K562 (cell line): ENCODE results near the gene STAMBPL1. TPM values are rescaled to one million over a fixed set of nuclear protein-coding genes. Genes with fewer than 3 reads are reported as not detected.
A peak's percentile ranks its signal among the peaks of the same experiment; 100 is the strongest.

Experiments used
- ATAC-seq: fragments of 200-7000 bp; cut with Tn5 transposase; 3 replicates; pipeline ENCODE4 v1.9.1; 2020; ENCODE audit warnings: moderate library complexity
- BruUV-seq: library from RNA; stranded (reverse); fragments of 400-500 nt; replicated peaks from 2 replicates; lab custom pipeline; 2021; lab: Mats Ljungman, UMichigan
- CTCF ChIA-PET: fragments of 300-600 bp; formaldehyde crosslinking; extraction: SDS; loops from one replicate; lab custom pipeline; 2021; ENCODE audit warnings: low intra/inter-chr PET ratio; lab: Yijun Ruan, JAX
- POLR2A ChIA-PET: fragments of 300-600, 350-650 bp; sonication (Branson Sonifier 250); formaldehyde crosslinking; extraction: SDS; loops from one replicate; lab custom pipeline; 2021; ENCODE audit warnings: antibody characterized with exemption, inconsistent platforms; lab: Yijun Ruan, JAX
- DNase-seq, 4 experiments: peaks; one replicate each; pipeline versions ENCODE4 v3.0.0 to v3.0.0-alpha.2; 2011 to 2018; ENCODE audit warnings: low spot score in 3 of 4, mixed read lengths in 3 of 4; ENCODE audit errors: extremely low read depth in 1 of 4
- FAIRE-seq: peaks from 2 replicates; lab custom pipeline; 2011; peaks lifted over from hg19 to GRCh38; lab: Jason Lieb, UNC
- H2AFZ ChIP-seq: 2 replicates; pipeline ENCODE4 v1.6.0; 2011; ENCODE audit warnings: low read depth, low read length, control low read depth, inconsistent platforms
- H3K27ac ChIP-seq: fragments of 200-600 bp; 3 replicates; pipeline ENCODE4 v1.8.0; 2011; ENCODE audit warnings: low read depth, mild to moderate bottlenecking, control low read depth, inconsistent platforms, low read length, moderate library complexity, mixed read lengths; ENCODE audit errors: extremely low read depth
- H3K27me3 ChIP-seq, 2 experiments: fragments of 300-600 bp in 1 of 2; 2 replicates in 1 of 2; 3 replicates in 1 of 2; pipeline versions ENCODE4 v1.6.0 to v1.8.0; 2011; ENCODE audit warnings: inconsistent platforms in 2 of 2, low read length in 2 of 2, mild to moderate bottlenecking in 1 of 2, mixed read lengths in 1 of 2, moderate library complexity in 1 of 2; ENCODE audit not compliant: control insufficient read depth in 2 of 2, insufficient read depth in 2 of 2
- H3K36me3 ChIP-seq: fragments of 300-600 bp; 3 replicates; pipeline ENCODE4 v1.8.0; 2011; ENCODE audit warnings: mild to moderate bottlenecking, low read length, inconsistent platforms; ENCODE audit not compliant: control insufficient read depth, insufficient read depth
- H3K4me1 ChIP-seq, 2 experiments: fragments of 200-600 bp in 1 of 2; replicated peaks in 1 of 2; 2 replicates in 1 of 2; 3 replicates in 1 of 2; pipeline versions ENCODE4 v1.5.1 to v1.8.0; 2011; ENCODE audit warnings: inconsistent platforms in 2 of 2, low read length in 2 of 2, mild to moderate bottlenecking in 1 of 2, mixed read lengths in 1 of 2, moderate library complexity in 1 of 2; ENCODE audit not compliant: control insufficient read depth in 2 of 2, insufficient read depth in 2 of 2
- H3K4me2 ChIP-seq: 2 replicates; pipeline ENCODE4 v1.6.1; 2011; ENCODE audit warnings: low read length, control low read depth, inconsistent platforms, mixed read lengths; ENCODE audit not compliant: insufficient read depth
- H3K4me3 ChIP-seq: fragments of 200-600 bp; sonication (generic), shearing (Covaris generic); 2 replicates; pipeline ENCODE4 v1.5.1; 2016; ENCODE audit warnings: control low read depth, inconsistent platforms
- H3K79me2 ChIP-seq: fragments of 200-600 bp; 3 replicates; pipeline ENCODE4 v1.8.0; 2011; ENCODE audit warnings: low read length, inconsistent platforms; ENCODE audit not compliant: control insufficient read depth, insufficient read depth
- H3K9ac ChIP-seq, 2 experiments: 2 replicates each; pipeline versions ENCODE4 v1.6.0 to v1.6.1; 2011; ENCODE audit warnings: low read depth in 2 of 2, low read length in 2 of 2, control low read depth in 1 of 2, inconsistent platforms in 1 of 2, mild to moderate bottlenecking in 1 of 2, mixed read lengths in 1 of 2; ENCODE audit not compliant: insufficient read depth in 1 of 2
- H3K9me1 ChIP-seq: one replicate; pipeline ENCODE4 v1.6.0; 2011; ENCODE audit warnings: inconsistent platforms, mild to moderate bottlenecking, low read length, moderate library complexity; ENCODE audit not compliant: control insufficient read depth, insufficient read depth
- H3K9me3 ChIP-seq: replicated peaks from 2 replicates; pipeline ENCODE4 v1.5.1; 2011; ENCODE audit warnings: low read depth, low read length, inconsistent platforms; ENCODE audit not compliant: control insufficient read depth, insufficient read depth
- H4K20me1 ChIP-seq: replicated peaks from 2 replicates; pipeline ENCODE4 v1.6.1; 2011; ENCODE audit warnings: low read length, inconsistent platforms, mixed read lengths; ENCODE audit not compliant: control insufficient read depth, insufficient read depth
- BRCA1 ChIP-seq, 2 experiments: fragments of 450-650 bp in 1 of 2; sonication (generic) in 1 of 2; formaldehyde crosslinking in 1 of 2; IDR thresholded peaks; 2 replicates each; pipeline versions ENCODE4 v1.5.0 to v1.6.1; 2017 to 2020; ENCODE audit warnings: mild to moderate bottlenecking in 1 of 2, missing genetic modification reagents in 1 of 2
- BRF2 ChIP-seq: IDR thresholded peaks from 3 replicates; pipeline ENCODE4 v1.6.1; 2011; ENCODE audit warnings: borderline replicate concordance, mild to moderate bottlenecking; ENCODE audit not compliant: insufficient read length, insufficient read depth
- HNRNPLL ChIP-seq: fragments of 200-400 bp; formaldehyde crosslinking; IDR thresholded peaks from 2 replicates; pipeline ENCODE4 v1.6.1; 2017; ENCODE audit warnings: low read length, low read depth, mild to moderate bottlenecking; ENCODE audit not compliant: poor library complexity, severe bottlenecking
- L3MBTL2 ChIP-seq: fragments of 450-650 bp; IDR thresholded peaks from 2 replicates; pipeline ENCODE4 v1.6.1; 2016; ENCODE audit warnings: mild to moderate bottlenecking, moderate library complexity
- MED1 ChIP-seq: sonication (generic); formaldehyde crosslinking; IDR thresholded peaks from 2 replicates; pipeline ENCODE4 v1.8.1; 2023; ENCODE audit warnings: missing genetic modification reagents, borderline replicate concordance
- MTA3 ChIP-seq: fragments of 450-650 bp; formaldehyde crosslinking; IDR thresholded peaks from 2 replicates; pipeline ENCODE4 v1.6.1; 2017; ENCODE audit warnings: mild to moderate bottlenecking, borderline replicate concordance
- PHTF2 ChIP-seq: fragments of 250-450 bp; sonication (Bioruptor Pico); IDR thresholded peaks from 2 replicates; pipeline ENCODE4 v1.5.0; 2021; ENCODE audit warnings: mild to moderate bottlenecking
- POLR2B ChIP-seq: fragments of 450-650 bp; IDR thresholded peaks from 2 replicates; pipeline ENCODE4 v1.6.1; 2018; ENCODE audit warnings: low read depth; ENCODE audit not compliant: partially characterized antibody
- SMAD2 ChIP-seq: fragments of 150-350 bp; IDR thresholded peaks from 2 replicates; pipeline ENCODE4 v1.6.1; 2014; ENCODE audit warnings: low read depth, mild to moderate bottlenecking, low read length
- SMC3 ChIP-seq: conservative IDR thresholded peaks from 2 replicates; pipeline ENCODE4 v1.6.1; 2011; ENCODE audit warnings: low read depth, low read length, improper control_type of control experiment; ENCODE audit not compliant: insufficient read depth
- TCFL5 ChIP-seq: fragments of 250-450 bp; sonication (Bioruptor Pico); conservative IDR thresholded peaks from 2 replicates; pipeline ENCODE4 v1.6.1; 2021; ENCODE audit warnings: mild to moderate bottlenecking, moderate library complexity, matching md5 sums
- WGBS: fragments of 100-300 bp; shearing (Covaris generic); methylation state at CpG from one replicate; pipeline ENCODE4 v1.1.6; 2016; ENCODE audit warnings: low coverage, mixed read lengths; ENCODE audit not compliant: insufficient coverage; ENCODE audit errors: missing lambda C conversion rate; 5-methylcytosine and 5-hydroxymethylcytosine counted together
- in situ Hi-C: fragments of 300-500 bp; cut with MboI; formaldehyde crosslinking; loops from 4 replicates; pipeline ENCODE4 v1.15.0; 2018; ENCODE audit warnings: inconsistent platforms, mixed read lengths
- intact Hi-C: fragments of 100-400 bp; cut with micrococcal nuclease; formaldehyde crosslinking; loops from 2 replicates; pipeline ENCODE4 v1.14.2; 2022
- polyA plus RNA-seq, 8 experiments: library from polyadenylated mRNA; depleted of rRNA in 4 of 8; stranded (reverse) in 5 of 8; unstranded in 3 of 8; fragments of >200 nt; fragmentation: Nextera tagmentation in 2 of 8; fragmentation: Illumina TruSeq in 1 of 8; extraction: Ambion mirVana in 2 of 8; extraction: Trizol in 1 of 8; gene quantifications; 2 replicates each; pipeline versions ENCODE4 v1.2.1 to v1.2.3, GENCODE V29; 2011 to 2014; ENCODE audit warnings: inconsistent platforms in 1 of 8, missing spikeins in 1 of 8
- total RNA-seq, 7 experiments: library from RNA; depleted of rRNA in 6 of 7; stranded (reverse); fragments of >200 nt in 6 of 7; fragmentation: Illumina TruSeq in 2 of 7; extraction: Trizol in 2 of 7; gene quantifications; 2 replicates each; pipeline versions ENCODE4 v1.2.1 to v1.2.3, GENCODE V29; 2011 to 2021; ENCODE audit warnings: low replicate concordance in 1 of 7
- TF ChIP-seq, protein P1 (sequence below), 3 experiments: IDR thresholded peaks in 2 of 3; conservative IDR thresholded peaks in 1 of 3; 2 replicates each; pipeline ENCODE4 v1.5.1; 2011 to 2012; ENCODE audit warnings: low read length in 3 of 3, mild to moderate bottlenecking in 3 of 3, control low read depth in 2 of 3, improper control_type of control experiment in 1 of 3, inconsistent platforms in 1 of 3, low read depth in 1 of 3, mixed read lengths in 1 of 3, moderate library complexity in 1 of 3; ENCODE audit not compliant: insufficient read depth in 2 of 3

STAMBPL1 gene
- total and polyA plus RNA-seq, 9 of the 15 experiments (the other 6 are each of a cell fraction or from before 2014, with no cell fraction given), result 0.09 TPM; not detected in 8

- TF ChIP-seq, protein P1, sequence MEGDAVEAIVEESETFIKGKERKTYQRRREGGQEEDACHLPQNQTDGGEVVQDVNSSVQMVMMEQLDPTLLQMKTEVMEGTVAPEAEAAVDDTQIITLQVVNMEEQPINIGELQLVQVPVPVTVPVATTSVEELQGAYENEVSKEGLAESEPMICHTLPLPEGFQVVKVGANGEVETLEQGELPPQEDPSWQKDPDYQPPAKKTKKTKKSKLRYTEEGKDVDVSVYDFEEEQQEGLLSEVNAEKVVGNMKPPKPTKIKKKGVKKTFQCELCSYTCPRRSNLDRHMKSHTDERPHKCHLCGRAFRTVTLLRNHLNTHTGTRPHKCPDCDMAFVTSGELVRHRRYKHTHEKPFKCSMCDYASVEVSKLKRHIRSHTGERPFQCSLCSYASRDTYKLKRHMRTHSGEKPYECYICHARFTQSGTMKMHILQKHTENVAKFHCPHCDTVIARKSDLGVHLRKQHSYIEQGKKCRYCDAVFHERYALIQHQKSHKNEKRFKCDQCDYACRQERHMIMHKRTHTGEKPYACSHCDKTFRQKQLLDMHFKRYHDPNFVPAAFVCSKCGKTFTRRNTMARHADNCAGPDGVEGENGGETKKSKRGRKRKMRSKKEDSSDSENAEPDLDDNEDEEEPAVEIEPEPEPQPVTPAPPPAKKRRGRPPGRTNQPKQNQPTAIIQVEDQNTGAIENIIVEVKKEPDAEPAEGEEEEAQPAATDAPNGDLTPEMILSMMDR (IDR thresholded peaks at IDR 0.05 in 2 of 3, conservative IDR thresholded peaks at IDR 0.05 in 1 of 3; ENCODE audit: insufficient read depth in 2 of 3, low read depth in 1 of 3, low read length in 3 of 3), result peak; percentile 66 to 72 (median 71)
- TF ChIP-seq PHTF2 (no peak), MTA3 (no peak), BRCA1 (IDR thresholded peaks at IDR 0.05) (no peak), BRCA1 (CRISPR knock-in tag; IDR thresholded peaks at IDR 0.05) (no peak), POLR2B (no peak), SMC3 (peak; percentile 34), SMAD2 (no peak), L3MBTL2 (0 out of 2 replicates have a peak, but pooled peaks have one; percentile 19)
Measured at GRCh38 chr10:88934900-88935672, 55.0 kb downstream of the STAMBPL1 start (continued).

- in situ Hi-C loops, result no loop called here
- BruUV-seq, result no TSS peak
Measured at GRCh38 chr10:88936656-88937055, 56.6 kb downstream of the STAMBPL1 start.

More at GRCh38 chr10:88936656-88937055, 56.6 kb downstream of the STAMBPL1 start:
- TF ChIP-seq BRF2 (no peak), TCFL5 (CRISPR knock-in tag) (no peak), HNRNPLL (no peak), MED1 (CRISPR knock-in tag) (no peak)
- CTCF ChIA-PET, result interaction anchor here (0.7 to 3.4 kb wide), 2 partner anchors 50 to 283 kb away, joined by 3 to 27 read pairs; no protein-coding TSS in a partner anchor
- Histone ChIP-seq H3K9ac (no peak overlapping the region), H3K79me2 (no peaks in the 10 kb centered on the region), H3K27me3 (no peaks in the 10 kb centered on the region), H3K4me3 (no peak overlapping the region), H3K36me3 (no peaks in the 10 kb centered on the region), H3K9me3 (no peaks in the 10 kb centered on the region), H3K27ac (no peak overlapping the region), H3K9me1 (no peaks in the 10 kb centered on the region), H4K20me1 (no peaks in the 10 kb centered on the region), H3K4me2 (no peak overlapping the region), H2AFZ (no peak overlapping the region), H3K4me1 (no peaks in the 10 kb centered on the region)
- DNase-seq (no peak), FAIRE-seq (no peak), ATAC-seq (no peak)
- intact Hi-C loops, result no loop called here
- 0% methylated on average over 3 of the region's 3 CpGs for WGBS
- POLR2A ChIA-PET, result no interaction called here
